CD4-positive, alpha-beta T cell treated with Interleukin-2 at 100 ng/mL for 4 hours (primary cell): ENCODE results near the gene NR4A3.
"Not testable (repeated sequence)": the region's sequence is repeated elsewhere in the genome, so short reads cannot be mapped to it uniquely, and the experiment has no call there.

ENCODE experiments used
- DNase-seq: peaks from one replicate; pipeline ENCODE4 v3.0.0-alpha.2; 2020; ENCODE audit warnings: low spot score

NR4A3 gene

GRCh38 chr9:99834474-99834873 lies 12.8 kb downstream of the NR4A3 start:
- DNase-seq: no peak

GRCh38 chr9:99835142-99835541 lies 13.5 kb downstream of the NR4A3 start:
- DNase-seq: no peak

GRCh38 chr9:99835581-99835980 lies 13.9 kb downstream of the NR4A3 start:
- DNase-seq: no peak

- no peak for DNase-seq
Measured at GRCh38 chr9:99840072-99840471, 18.4 kb downstream of the NR4A3 start.

GRCh38 chr9:99845063-99845462 lies 23.4 kb downstream of the NR4A3 start:
- DNase-seq: no peak

GRCh38 chr9:99848447-99848846 lies 26.8 kb downstream of the NR4A3 start:
- DNase-seq: no peak

- DNase-seq: no peak
Measured at GRCh38 chr9:99850736-99851499, 29.2 kb downstream of the NR4A3 start.

- peak; percentile 53 for DNase-seq
Measured at GRCh38 chr9:99851500-99851822, 29.8 kb downstream of the NR4A3 start.

GRCh38 chr9:99852617-99853016 lies 30.9 kb downstream of the NR4A3 start:
- DNase-seq: no peak

GRCh38 chr9:99855467-99856176 lies 33.9 kb downstream of the NR4A3 start:
- DNase-seq: no peak

GRCh38 chr9:99857576-99857975 lies 35.9 kb downstream of the NR4A3 start:
- DNase-seq: not testable (repeated sequence)

GRCh38 chr9:99858087-99858486 lies 36.4 kb downstream of the NR4A3 start:
- DNase-seq: no peak

GRCh38 chr9:99859243-99859980 lies 37.7 kb downstream of the NR4A3 start:
- no peak for DNase-seq

- DNase-seq: no peak
Measured at GRCh38 chr9:99860266-99860665, 38.6 kb downstream of the NR4A3 start.

GRCh38 chr9:99863955-99864354 lies 42.3 kb downstream of the NR4A3 start:
- no peak for DNase-seq

- DNase-seq: no peak
Measured at GRCh38 chr9:99866398-99866797, 44.7 kb downstream of the NR4A3 start.

- no peak for DNase-seq
Measured at GRCh38 chr9:99867536-99867935, 45.9 kb downstream of the NR4A3 start.

GRCh38 chr9:99867968-99868367 lies 46.3 kb downstream of the NR4A3 start:
- DNase-seq: no peak

- no peak for DNase-seq
Measured at GRCh38 chr9:99868845-99869244, 47.2 kb downstream of the NR4A3 start.

- DNase-seq: no peak
Measured at GRCh38 chr9:99870126-99870525, 48.4 kb downstream of the NR4A3 start.

GRCh38 chr9:99873531-99873930 lies 51.8 kb downstream of the NR4A3 start:
- no peak for DNase-seq

- DNase-seq: no peak
Measured at GRCh38 chr9:99873943-99874584, 52.4 kb downstream of the NR4A3 start.

- DNase-seq: no peak
Measured at GRCh38 chr9:99876190-99876589, 54.5 kb downstream of the NR4A3 start.
